Stomach (tissue), 9 donors: ENCODE results near the gene SEL1L. TPM values are rescaled to one million over a fixed set of nuclear protein-coding genes. Genes with fewer than 3 reads are reported as not detected.
"Not testable (repeated sequence)": the region's sequence is repeated elsewhere in the genome, so short reads cannot be mapped to it uniquely, and the experiment has no call there.

ENCODE experiments used
- DNase-seq, 2 donors: peaks; one replicate each; pipeline versions ENCODE4 v3.0.0 to v3.0.0-alpha.2; 2013 to 2019
- H3K27ac ChIP-seq, 5 donors: fragments of 200-600 bp in 4 of 5; sonication (generic) in 4 of 5; one replicate each; pipeline ENCODE4 v1.5.1; 2013 to 2019; ENCODE audit warnings: mild to moderate bottlenecking in 1 of 5, moderate library complexity in 1 of 5
- H3K27me3 ChIP-seq, 3 donors: fragments of 200-600 bp; sonication (generic); one replicate each; pipeline ENCODE4 v1.5.1; 2017 to 2019; ENCODE audit warnings: mixed run types in 1 of 3
- H3K36me3 ChIP-seq, 4 donors: fragments of 200-600 bp; sonication (generic); 1 replicate in 3 of 4; 2 replicates in 1 of 4; pipeline ENCODE4 v1.5.1; 2016 to 2019
- H3K4me1 ChIP-seq, 4 donors: fragments of 200-600 bp; sonication (generic); one replicate each; pipeline ENCODE4 v1.5.1; 2016 to 2019
- H3K4me3 ChIP-seq, 4 donors: fragments of 200-600 bp; sonication (generic) in 3 of 4; one replicate each; pipeline ENCODE4 v1.5.1; 2016 to 2019; ENCODE audit warnings: mild to moderate bottlenecking in 1 of 4
- H3K9me3 ChIP-seq, 4 donors: fragments of 200-600 bp; sonication (generic); one replicate each; pipeline ENCODE4 v1.5.1; 2016 to 2019
- CTCF ChIP-seq, 7 experiments: fragments of 450-650 bp in 4 of 7; fragments of 200-600 bp in 3 of 7; sonication (generic) in 3 of 7; IDR thresholded peaks; one replicate each; pipeline ENCODE4 v1.5.1; 2016 to 2019; ENCODE audit warnings: antibody characterized with exemption in 7 of 7, control low read depth in 2 of 7, mild to moderate bottlenecking in 1 of 7
- EP300 ChIP-seq: sonication (generic); formaldehyde crosslinking; IDR thresholded peaks from one replicate; pipeline ENCODE4 v1.6.1; 2017; ENCODE audit warnings: antibody characterized with exemption
- POLR2A ChIP-seq, 4 donors: fragments of 450-650 bp; IDR thresholded peaks; one replicate each; pipeline ENCODE4 v1.6.1; 2016; ENCODE audit warnings: antibody characterized with exemption in 4 of 4, control low read depth in 2 of 4, mild to moderate bottlenecking in 1 of 4, moderate library complexity in 1 of 4
- POLR2AphosphoS5 ChIP-seq, 3 donors: sonication (generic); formaldehyde crosslinking; IDR thresholded peaks; one replicate each; pipeline ENCODE4 v1.6.1; 2016; ENCODE audit warnings: antibody characterized with exemption in 3 of 3
- WGBS, 5 donors: extraction: QIAGEN DNeasy Blood & Tissue Kit in 3 of 5; methylation state at CpG; one replicate each; pipeline versions ENCODE4 v1.1.5 to v1.1.7; 2013 to 2018; 5-methylcytosine and 5-hydroxymethylcytosine counted together
- intact Hi-C: fragments of 100-400 bp; cut with DNase I; formaldehyde crosslinking; loops from one replicate; pipeline ENCODE4 v1.15.1; 2023; ENCODE audit warnings: low total_unique reads
- polyA plus RNA-seq, 3 donors: library from polyadenylated mRNA; stranded (reverse); fragments of 200-250 nt; gene quantifications; one replicate each; pipeline ENCODE4 v1.2.3, GENCODE V29; 2013
- total RNA-seq, 5 donors: library from RNA; depleted of rRNA; stranded (reverse); fragments of >200 nt; gene quantifications; one replicate each; pipeline versions ENCODE4 v1.1.0 to v1.2.3, GENCODE V29; 2014 to 2016
- donor health status: healthy with polysubstance abuse.
- donor health status: Bipolar disorder and iron deficiency.
- donor health status: healthy.

The SEL1L gene
- total and polyA plus RNA-seq, 8 donors, result 5.0 to 175 (median 12.8) TPM

GRCh38 chr14:81555051-81555450, 21.4 kb upstream of the SEL1L start:
- DNase-seq, result no peak

GRCh38 chr14:81551471-81551870, 17.8 kb upstream of the SEL1L start:
- Histone ChIP-seq H3K4me3 (no peak overlapping the region), H3K9me3 (no peaks in the 10 kb centered on the region), H3K27ac (no peak overlapping the region), H3K36me3 (no peaks in the 10 kb centered on the region), H3K4me1 (no peaks in the 10 kb centered on the region), H3K27me3 (no peaks in the 10 kb centered on the region)
- WGBS, 5 donors, result 88 to 95% (median 92%) methylated on average over 3 of the region's 3 CpGs
- intact Hi-C loops, result no loop called here
- no peak for DNase-seq
- TF ChIP-seq POLR2A (IDR thresholded peaks at IDR 0.05) (no peak), POLR2AphosphoS5 (IDR thresholded peaks at IDR 0.05) (no peak), EP300 (no peak), CTCF (IDR thresholded peaks at IDR 0.05) (no peak)

More at GRCh38 chr14:81555051-81555450, 21.4 kb upstream of the SEL1L start:
- no peaks in the 10 kb centered on the region for H3K4me1 ChIP-seq
- H3K36me3 ChIP-seq, result no peaks in the 10 kb centered on the region
- no peak overlapping the region for H3K27ac ChIP-seq
- intact Hi-C loops, result no loop called here
- WGBS, 5 donors, result 67 to 77% (median 72%) methylated on average over 4 of the region's 4 CpGs
- no peak overlapping the region for H3K4me3 ChIP-seq
- no peak for TF ChIP-seq POLR2AphosphoS5 (IDR thresholded peaks at IDR 0.05)
- TF ChIP-seq EP300, result no peak
- H3K9me3 ChIP-seq, result no peaks in the 10 kb centered on the region
- H3K27me3 ChIP-seq, result no peaks in the 10 kb centered on the region

- Histone ChIP-seq H3K4me1 (no peaks in the 10 kb centered on the region), H3K27ac (no peak overlapping the region), H3K27me3 (no peaks in the 10 kb centered on the region), H3K9me3 (no peaks in the 10 kb centered on the region), H3K4me3 (no peak overlapping the region), H3K36me3 (no peaks in the 10 kb centered on the region)
- no peak for DNase-seq
- intact Hi-C loops, result no loop called here
- WGBS, 5 donors, result 57 to 68% (median 68%) methylated on average over 4 of the region's 4 CpGs
- TF ChIP-seq EP300 (no peak), POLR2AphosphoS5 (IDR thresholded peaks at IDR 0.05) (no peak), POLR2A (IDR thresholded peaks at IDR 0.05) (no peak), CTCF (IDR thresholded peaks at IDR 0.05) (no peak)
Observed at GRCh38 chr14:81550001-81550637, 16.5 kb upstream of the SEL1L start.

GRCh38 chr14:81541206-81541605, 7.6 kb upstream of the SEL1L start:
- DNase-seq, H3K9me3 ChIP-seq, H3K27me3 ChIP-seq, H3K4me1 ChIP-seq, H3K4me3 ChIP-seq, H3K36me3 ChIP-seq, H3K27ac ChIP-seq, intact Hi-C loops: not testable (repeated sequence)
- 85 to 92% (median 87%) methylated on average over 3 to 5 of the region's 5 CpGs for WGBS, 5 donors

GRCh38 chr14:81537193-81537592, 3.5 kb upstream of the SEL1L start:
- no peak for TF ChIP-seq POLR2AphosphoS5 (IDR thresholded peaks at IDR 0.05)
- no peak for TF ChIP-seq POLR2A (IDR thresholded peaks at IDR 0.05)
- TF ChIP-seq CTCF (IDR thresholded peaks at IDR 0.05), result no peak
- TF ChIP-seq EP300, result no peak
- Histone ChIP-seq H3K4me1 (peaks cover 11 to 39% (median 34%) of the 10 kb centered on the region in 4 donors), H3K27me3 (peaks cover 0 to 8% (median 0%) of the 10 kb centered on the region in 3 donors), H3K4me3 (no peak overlapping the region), H3K27ac (peak overlapping the region in 2 of 5 donors; percentile 18 to 62), H3K36me3 (no peaks in the 10 kb centered on the region), H3K9me3 (peaks cover 0 to 6% (median 0%) of the 10 kb centered on the region in 4 donors)
- DNase-seq, result no peak
- intact Hi-C loops, result no loop called here
- WGBS, 5 donors, result 26 to 48% (median 27%) methylated on average over 2 of the region's 2 CpGs
